GM12878 (cell line): ENCODE measurements around the gene OTOF. TPM values are rescaled to one million over a fixed set of nuclear protein-coding genes. Genes with fewer than 3 reads are reported as not detected.

Source experiments
- BCL3 ChIP-seq: IDR thresholded peaks from 2 replicates; pipeline ENCODE4 v1.6.1; 2011; ENCODE audit warnings: borderline replicate concordance, low read depth, mild to moderate bottlenecking, moderate library complexity, low read length; ENCODE audit not compliant: insufficient read depth, poor library complexity, severe bottlenecking
- BCLAF1 ChIP-seq: fragments of 450-650 bp; IDR thresholded peaks from 2 replicates; pipeline ENCODE4 v1.6.1; 2017; ENCODE audit warnings: antibody characterized with exemption, mild to moderate bottlenecking, moderate library complexity
- CREM ChIP-seq: IDR thresholded peaks from 2 replicates; pipeline ENCODE4 v1.6.1; 2014; ENCODE audit warnings: antibody characterized with exemption, low read depth
- DPF2 ChIP-seq: fragments of 450-650 bp; IDR thresholded peaks from 2 replicates; pipeline ENCODE4 v1.6.1; 2017; ENCODE audit warnings: mild to moderate bottlenecking
- HDGF ChIP-seq: fragments of 450-650 bp; IDR thresholded peaks from 2 replicates; pipeline ENCODE4 v1.6.1; 2016; ENCODE audit warnings: antibody characterized with exemption
- IRF3 ChIP-seq: fragments of 450-650 bp; IDR thresholded peaks from 2 replicates; pipeline ENCODE4 v1.6.1; 2014; ENCODE audit warnings: mild to moderate bottlenecking
- MAX ChIP-seq: IDR thresholded peaks from 2 replicates; pipeline ENCODE4 v1.6.1; 2012; ENCODE audit warnings: low read depth, low read length, improper control_type of control experiment
- PAX5 ChIP-seq: IDR thresholded peaks from 2 replicates; pipeline ENCODE4 v1.6.1; 2011; ENCODE audit warnings: low read depth, low read length, borderline replicate concordance
- RAD21 ChIP-seq: IDR thresholded peaks from 2 replicates; pipeline ENCODE4 v1.6.1; 2011; ENCODE audit warnings: mild to moderate bottlenecking, low read depth, low read length, moderate library complexity; ENCODE audit not compliant: insufficient read depth
- RCOR1 ChIP-seq: conservative IDR thresholded peaks from 2 replicates; pipeline ENCODE4 v1.6.1; 2012; ENCODE audit warnings: low read depth, low read length, improper control_type of control experiment
- ZBTB33 ChIP-seq: fragments of 450-650 bp; IDR thresholded peaks from 2 replicates; pipeline ENCODE4 v1.6.1; 2017; ENCODE audit warnings: mild to moderate bottlenecking
- ZBTB4 ChIP-seq: fragments of 450-650 bp; formaldehyde crosslinking; IDR thresholded peaks from 2 replicates; pipeline ENCODE4 v1.4.0; 2022; ENCODE audit warnings: mild to moderate bottlenecking, moderate library complexity
- ZNF592 ChIP-seq: fragments of 450-650 bp; IDR thresholded peaks from 2 replicates; pipeline ENCODE4 v1.6.1; 2017; ENCODE audit warnings: mild to moderate bottlenecking, moderate library complexity
- polyA plus RNA-seq, 11 experiments: library from polyadenylated mRNA; depleted of rRNA in 4 of 11; unstranded in 6 of 11; stranded (reverse) in 5 of 11; fragments of >200 nt; fragmentation: Nextera tagmentation in 4 of 11; fragmentation: Illumina TruSeq in 1 of 11; extraction: Ambion mirVana in 4 of 11; extraction: Trizol in 1 of 11; gene quantifications; 1 replicate in 1 of 11; 2 replicates in 10 of 11; pipeline versions ENCODE4 v1.2.1 to v1.2.3, GENCODE V29; 2011 to 2016; ENCODE audit warnings: inconsistent platforms in 2 of 11, missing spikeins in 2 of 11, low read depth in 1 of 11
- total RNA-seq, 4 experiments: library from RNA; depleted of rRNA in 3 of 4; stranded (reverse); fragments of >200 nt in 3 of 4; fragmentation: Illumina TruSeq in 1 of 4; extraction: Trizol in 1 of 4; gene quantifications; 2 replicates each; pipeline versions ENCODE4 v1.2.1 to v1.2.3, GENCODE V29; 2013 to 2021

Gene OTOF
- total and polyA plus RNA-seq, 10 of the 15 experiments (the other 5 are each of a cell fraction or from before 2014, with no cell fraction given): under 0.01 to 0.31 (median 0.07) TPM; not detected in 6

- TF ChIP-seq BCLAF1 (no peak), ZNF592 (no peak), BCL3 (peak; percentile 91), CREM (no peak), ZBTB33 (no peak), DPF2 (no peak), RAD21 (no peak), PAX5 (no peak), RCOR1 (no peak), ZBTB4 (CRISPR knock-in tag) (no peak), MAX (no peak), IRF3 (no peak), HDGF (no peak)
These were observed 4.5 kb upstream of the OTOF start (continued) for GRCh38 chr2:26482211-26483026.
